Chondrocyte (in vitro differentiated cells): ENCODE results near the gene LRPAP1. TPM values are rescaled to one million over a fixed set of nuclear protein-coding genes. Genes with fewer than 3 reads are reported as not detected.
A peak's percentile ranks its signal among the peaks of the same experiment; 100 is the strongest.

Source experiments
- DNase-seq: peaks from one replicate; pipeline ENCODE4 v3.0.0; 2021; ENCODE audit warnings: mixed read lengths, low spot score
- H3K27ac Mint-ChIP-seq: one replicate; pipeline ENCODE4 v1.8.0; 2021; ENCODE audit warnings: mild to moderate bottlenecking, moderate library complexity, mixed read lengths; ENCODE audit not compliant: unreplicated experiment
- H3K27me3 Mint-ChIP-seq: 2 replicates; pipeline ENCODE4 v1.8.0; 2021; ENCODE audit warnings: low read depth, mixed read lengths
- H3K36me3 Mint-ChIP-seq: 2 replicates; pipeline ENCODE4 v1.8.0; 2021; ENCODE audit warnings: low read depth, mixed read lengths
- H3K4me1 Mint-ChIP-seq: 2 replicates; pipeline ENCODE4 v1.8.0; 2021; ENCODE audit warnings: low read depth, mild to moderate bottlenecking, mixed read lengths
- H3K4me3 Mint-ChIP-seq: one replicate; pipeline ENCODE4 v1.8.0; 2021; ENCODE audit warnings: mild to moderate bottlenecking, moderate library complexity, mixed read lengths; ENCODE audit not compliant: unreplicated experiment
- H3K9me3 Mint-ChIP-seq: 2 replicates; pipeline ENCODE4 v1.8.0; 2021; ENCODE audit warnings: low read depth, mixed read lengths
- CTCF ChIP-seq: fragments of 200-600 bp; sonication (generic); IDR thresholded peaks from 2 replicates; pipeline ENCODE4 v1.5.0; 2021; ENCODE audit warnings: antibody characterized with exemption, mild to moderate bottlenecking, moderate library complexity
- total RNA-seq: library from RNA; stranded (reverse); gene quantifications from 3 replicates; pipeline ENCODE4 v1.2.1, GENCODE V29; 2021

LRPAP1 gene
- total RNA-seq, 1 donor from 2014 or later, result 135 TPM

DNA sequence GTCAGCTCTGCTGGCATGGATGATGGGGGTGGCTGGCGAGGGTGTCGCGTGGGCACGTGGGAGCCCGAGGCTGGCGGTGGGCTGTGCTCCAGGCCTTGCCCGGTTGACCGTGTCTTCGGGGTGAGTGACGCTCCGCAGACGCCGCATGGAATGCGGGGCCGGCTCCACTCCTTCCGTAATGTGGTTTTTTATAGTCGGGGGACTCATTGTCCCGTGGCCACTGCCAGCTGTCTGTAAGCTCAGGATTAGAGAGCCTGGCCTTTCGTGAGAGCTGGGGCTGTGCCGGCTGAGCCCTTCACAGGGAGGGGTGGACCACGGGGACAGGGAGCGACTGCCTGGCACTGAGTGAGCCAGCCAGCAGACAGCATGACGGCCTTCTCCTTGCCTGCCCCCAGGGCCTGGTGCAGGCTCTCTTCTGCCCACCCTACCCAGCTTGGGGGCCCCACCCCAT is 48.7 kb downstream of the LRPAP1 start:
- DNase-seq, result no peak

DNA sequence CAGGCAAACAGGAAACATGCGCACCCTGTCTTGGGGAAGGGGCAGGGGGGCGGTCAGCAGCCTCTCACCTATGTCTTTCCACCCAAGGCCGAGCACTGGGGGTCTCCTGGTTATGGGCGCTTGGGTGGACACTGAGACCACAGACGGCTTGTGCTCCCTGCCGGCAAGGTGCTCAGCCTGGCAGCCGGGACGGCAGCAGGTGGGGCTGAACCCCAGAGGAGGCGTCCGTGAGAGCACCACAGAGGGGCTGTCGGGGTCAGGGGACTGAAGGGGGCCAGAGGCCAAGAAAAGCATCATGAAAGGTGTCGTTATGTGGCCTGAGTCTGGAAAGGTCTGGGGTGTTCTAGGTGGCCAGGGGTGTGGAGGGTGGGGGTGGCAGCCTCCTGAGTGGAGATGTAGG is 49.5 kb downstream of the LRPAP1 start:
- H3K4me3 Mint-ChIP-seq, result no peak overlapping the region
- no peak for DNase-seq
- peaks cover 4% of the 10 kb centered on the region for H3K27me3 Mint-ChIP-seq
- H3K9me3 Mint-ChIP-seq, result no peaks in the 10 kb centered on the region
- H3K36me3 Mint-ChIP-seq, result no peaks in the 10 kb centered on the region
- H3K27ac Mint-ChIP-seq, result no peak overlapping the region
- TF ChIP-seq CTCF, result no peak
- peaks cover 2% of the 10 kb centered on the region for H3K4me1 Mint-ChIP-seq

More for the DNA sequence above, 48.7 kb downstream of the LRPAP1 start:
- H3K36me3 Mint-ChIP-seq, result no peaks in the 10 kb centered on the region
- no peak overlapping the region for H3K4me3 Mint-ChIP-seq
- TF ChIP-seq CTCF, result no peak
- peaks cover 2% of the 10 kb centered on the region for H3K4me1 Mint-ChIP-seq
- H3K27ac Mint-ChIP-seq, result no peak overlapping the region
- H3K27me3 Mint-ChIP-seq, result peaks cover 4% of the 10 kb centered on the region
- H3K9me3 Mint-ChIP-seq, result no peaks in the 10 kb centered on the region

GRCh38 chr4:3481783-3482393 is 50.3 kb downstream of the LRPAP1 start:
- H3K9me3 Mint-ChIP-seq, result no peaks in the 10 kb centered on the region
- no peak overlapping the region for H3K27ac Mint-ChIP-seq
- no peaks in the 10 kb centered on the region for H3K36me3 Mint-ChIP-seq
- no peak overlapping the region for H3K4me3 Mint-ChIP-seq
- TF ChIP-seq CTCF, result no peak
- peaks cover 4% of the 10 kb centered on the region for H3K27me3 Mint-ChIP-seq
- peaks cover 2% of the 10 kb centered on the region for H3K4me1 Mint-ChIP-seq
- DNase-seq, result no peak

GRCh38 chr4:3481113-3481531 is 51.1 kb downstream of the LRPAP1 start:
- no peaks in the 10 kb centered on the region for H3K9me3 Mint-ChIP-seq
- peaks cover 5% of the 10 kb centered on the region for H3K27me3 Mint-ChIP-seq
- no peaks in the 10 kb centered on the region for H3K36me3 Mint-ChIP-seq
- peaks cover 2% of the 10 kb centered on the region for H3K4me1 Mint-ChIP-seq
- TF ChIP-seq CTCF, result no peak
- no peak for DNase-seq
- no peak overlapping the region for H3K4me3 Mint-ChIP-seq
- H3K27ac Mint-ChIP-seq, result no peak overlapping the region

DNA sequence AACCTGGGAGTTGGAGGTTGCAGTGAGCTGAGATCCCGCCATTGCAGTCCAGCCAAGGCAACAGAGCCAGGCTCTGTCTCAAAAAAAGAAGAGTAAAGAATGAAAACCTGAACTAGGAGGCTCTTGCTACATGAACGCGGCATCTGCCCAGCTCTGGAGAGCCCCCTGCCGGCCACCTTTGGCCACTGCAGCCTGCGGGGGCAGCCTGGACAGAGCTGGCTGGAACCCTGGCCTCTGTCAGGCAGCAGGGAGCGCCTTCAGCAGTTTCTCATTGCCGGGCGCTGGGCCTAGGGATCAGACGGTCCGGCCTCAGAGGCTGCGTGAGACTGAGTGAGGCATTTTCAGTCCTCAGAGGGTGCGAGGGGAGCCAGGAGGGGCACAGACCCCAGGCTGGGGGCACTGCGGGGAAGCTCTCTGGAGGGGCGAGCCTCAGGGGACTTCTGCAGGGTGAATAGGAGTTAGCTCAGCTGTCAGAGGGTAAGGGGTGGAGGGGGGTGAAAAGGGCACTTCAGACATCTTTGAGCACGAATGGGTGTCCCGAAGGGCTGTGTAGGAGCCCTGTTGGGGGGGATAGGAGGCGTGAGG is 51.6 kb downstream of the LRPAP1 start:
- no peak overlapping the region for H3K27ac Mint-ChIP-seq
- H3K36me3 Mint-ChIP-seq, result no peaks in the 10 kb centered on the region
- H3K4me3 Mint-ChIP-seq, result no peak overlapping the region
- H3K4me1 Mint-ChIP-seq, result peaks cover 2% of the 10 kb centered on the region
- no peak for DNase-seq
- no peaks in the 10 kb centered on the region for H3K9me3 Mint-ChIP-seq
- TF ChIP-seq CTCF, result peak; percentile 99
- H3K27me3 Mint-ChIP-seq, result peaks cover 5% of the 10 kb centered on the region
